Amniotic stem cell (primary cell): ENCODE results near the gene RRAS2.

Source experiments
- DNase-seq: peaks from one replicate; lab custom pipeline; 2025; lab: John Stamatoyannopoulos, UW

Gene RRAS2

DNA sequence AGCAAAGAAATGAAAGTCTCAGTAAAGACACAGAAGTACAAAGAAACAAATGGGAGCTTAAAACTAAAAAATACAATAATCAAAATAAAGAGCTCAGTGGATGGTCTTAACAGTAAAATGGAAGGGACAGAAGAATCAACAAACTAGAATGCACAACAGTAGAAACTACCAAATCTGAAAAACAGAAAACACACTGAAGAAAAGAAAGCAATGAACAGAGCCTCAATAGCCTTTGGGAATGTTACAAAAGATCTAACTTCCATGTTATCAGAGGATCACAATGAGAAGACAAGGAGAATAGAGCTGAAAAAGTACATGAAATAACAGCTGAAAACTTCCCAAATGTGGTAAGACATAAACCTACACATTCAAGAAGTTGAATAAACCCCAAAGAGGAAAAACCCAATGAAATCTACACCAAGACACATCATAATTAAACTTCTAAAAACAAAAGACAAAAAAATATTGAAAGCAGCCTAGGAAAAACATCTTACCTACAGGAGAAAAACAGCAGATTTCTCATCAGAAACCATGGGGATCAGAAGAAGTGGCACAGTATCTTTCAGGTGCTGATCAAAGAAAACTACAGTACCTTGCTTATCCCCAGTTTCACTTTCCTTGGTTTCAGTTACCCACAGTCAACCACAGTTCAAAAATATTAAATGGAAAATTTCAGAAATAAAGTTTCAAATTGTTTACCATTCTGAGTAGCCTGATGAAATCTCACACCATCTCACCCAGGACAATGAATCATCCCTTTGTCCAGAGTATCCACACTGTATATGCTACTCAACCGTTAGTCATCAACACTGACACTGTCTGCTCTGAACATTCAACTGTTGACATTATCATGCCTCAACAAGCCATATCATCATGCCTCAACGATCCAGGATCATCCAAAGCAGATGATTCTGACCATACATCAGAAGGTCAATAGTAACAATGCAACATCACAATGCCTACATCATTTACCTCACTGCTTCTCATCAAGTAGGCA is 22.2 kb downstream of the RRAS2 start:
- peak; percentile 48 for DNase-seq

- DNase-seq, result no peak
These were observed 23.3 kb downstream of the RRAS2 start for GRCh38 chr11:14335712-14336111.

DNA sequence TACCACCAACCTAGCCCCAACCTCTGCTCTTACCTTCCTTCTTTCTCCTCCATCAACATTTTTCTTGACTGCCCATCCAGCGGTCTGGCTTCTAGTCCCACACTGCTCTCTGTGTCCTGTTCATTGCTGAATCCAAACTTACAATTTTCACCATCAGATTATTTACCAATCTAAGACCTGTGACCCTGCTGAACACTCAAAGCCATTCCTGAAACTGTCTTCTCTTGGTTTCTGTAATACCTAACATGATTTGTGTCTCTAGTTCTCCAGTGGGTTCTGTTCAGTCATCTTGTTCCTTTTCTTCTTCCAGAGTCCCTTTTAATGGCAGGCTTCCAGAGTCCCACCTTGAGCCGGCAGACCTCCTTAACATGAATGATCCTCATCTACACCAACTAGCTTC is 24.1 kb downstream of the RRAS2 start:
- DNase-seq, result no peak

DNA sequence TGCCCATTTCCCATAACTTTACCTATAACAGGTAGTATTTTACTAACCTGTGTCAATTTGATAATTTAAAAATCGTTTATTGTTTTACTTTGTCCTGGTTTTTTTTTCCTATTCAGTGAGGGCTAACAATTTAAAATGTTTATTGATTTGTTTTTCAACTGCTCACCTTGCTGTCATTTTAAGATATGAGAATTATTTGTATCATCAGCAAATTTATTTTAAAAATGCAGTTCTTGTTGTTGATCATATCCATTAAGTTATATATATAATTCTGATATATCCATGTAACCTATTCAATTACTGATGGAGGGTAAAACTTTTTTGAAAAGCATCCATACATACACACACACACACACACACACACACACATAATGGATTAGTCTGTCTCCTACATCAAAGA is 24.8 kb downstream of the RRAS2 start:
- DNase-seq, result no peak

GRCh38 chr11:14331476-14332136 is 27.4 kb downstream of the RRAS2 start:
- DNase-seq, result no peak

- DNase-seq, result no peak
These were observed 28.1 kb downstream of the RRAS2 start for GRCh38 chr11:14330881-14331280.

DNA sequence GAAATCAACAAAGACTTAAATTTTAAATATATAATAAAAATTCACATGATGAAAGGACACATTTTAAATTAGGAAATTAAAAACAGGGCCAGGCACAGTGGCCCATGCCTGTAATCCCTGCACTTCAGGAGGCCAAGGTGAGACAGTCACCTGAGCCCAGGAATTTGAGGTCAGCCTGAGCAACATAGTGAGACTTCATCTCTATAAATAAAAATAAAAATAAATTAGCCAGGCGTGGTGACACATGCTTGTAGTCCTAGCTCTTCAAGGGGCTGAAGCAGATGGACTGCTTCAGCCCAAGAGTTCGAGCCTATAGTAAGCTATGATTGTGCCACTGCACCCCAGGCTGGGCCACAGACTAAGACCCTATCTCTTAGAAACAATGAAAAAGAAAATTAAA is 29.3 kb downstream of the RRAS2 start:
- no peak for DNase-seq

- DNase-seq, result no peak
These were observed 31.9 kb downstream of the RRAS2 start for GRCh38 chr11:14327116-14327515.

DNA sequence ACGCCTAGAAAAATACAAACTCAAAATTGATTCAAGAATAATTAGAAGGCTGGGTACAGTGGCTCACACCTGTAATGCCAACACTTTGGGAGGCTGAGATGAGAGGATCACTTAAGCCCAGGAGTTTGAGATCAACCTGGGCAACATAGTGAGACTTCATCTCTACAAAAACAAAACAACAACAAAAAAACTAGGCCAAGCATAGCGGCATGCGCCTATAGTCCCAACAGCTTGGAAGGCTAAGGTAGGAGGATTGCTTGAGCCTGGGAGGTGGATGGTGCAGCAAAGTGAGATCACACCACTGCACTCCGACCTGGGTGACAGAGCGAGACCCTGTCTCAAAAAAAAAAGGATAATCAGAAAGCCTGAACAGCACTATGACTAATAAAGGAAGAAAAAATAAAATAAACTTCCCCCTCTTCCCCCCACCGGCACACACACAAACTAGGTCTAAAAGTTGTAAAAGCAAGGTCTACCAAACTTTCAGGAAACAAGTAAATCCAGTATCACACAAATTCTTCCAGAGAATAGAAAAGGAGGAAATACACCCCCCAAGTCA is 35.8 kb downstream of the RRAS2 start:
- DNase-seq, result no peak

- DNase-seq, result no peak
These were observed 36.5 kb downstream of the RRAS2 start for GRCh38 chr11:14322510-14322909.

DNA sequence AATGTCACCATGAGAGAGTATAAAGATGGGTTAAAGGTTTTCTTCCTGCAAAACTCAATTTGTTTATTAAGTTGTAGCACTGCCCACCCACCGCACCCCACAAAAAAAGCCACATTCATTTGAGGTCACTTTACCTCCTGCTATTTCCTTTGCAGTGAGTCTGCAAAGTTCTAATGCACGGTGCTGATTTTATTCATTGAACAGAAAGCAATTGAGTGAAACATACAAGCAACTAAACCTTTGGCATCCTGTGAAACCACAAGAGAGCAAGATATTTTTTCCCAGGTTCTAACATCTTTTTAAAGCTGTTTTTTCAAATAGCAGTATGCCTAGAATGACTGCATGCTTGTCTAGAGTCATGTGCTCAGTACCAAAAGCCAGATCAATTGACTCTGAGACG is 39.0 kb downstream of the RRAS2 start:
- no peak for DNase-seq

DNA sequence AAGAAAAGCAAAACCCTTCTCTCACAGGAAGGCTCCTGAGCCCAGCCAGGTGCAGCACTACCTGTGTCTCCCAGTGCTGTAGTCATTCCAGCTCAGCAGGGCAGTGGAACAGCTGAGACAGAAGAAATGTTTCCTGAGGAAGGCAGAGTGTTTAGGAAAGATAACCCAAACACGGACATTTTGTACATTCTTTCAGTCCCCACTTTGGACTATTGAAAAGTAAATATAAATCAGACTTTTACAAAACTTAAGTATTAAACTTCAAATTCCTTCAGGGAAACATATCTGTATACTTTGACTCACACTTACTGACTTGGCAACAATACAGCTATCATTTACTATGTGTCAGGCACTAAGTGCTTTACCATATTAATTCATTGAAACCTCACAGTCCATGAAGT is 40.4 kb downstream of the RRAS2 start:
- DNase-seq, result no peak

GRCh38 chr11:14317659-14318325 is 41.2 kb downstream of the RRAS2 start:
- no peak for DNase-seq

DNA sequence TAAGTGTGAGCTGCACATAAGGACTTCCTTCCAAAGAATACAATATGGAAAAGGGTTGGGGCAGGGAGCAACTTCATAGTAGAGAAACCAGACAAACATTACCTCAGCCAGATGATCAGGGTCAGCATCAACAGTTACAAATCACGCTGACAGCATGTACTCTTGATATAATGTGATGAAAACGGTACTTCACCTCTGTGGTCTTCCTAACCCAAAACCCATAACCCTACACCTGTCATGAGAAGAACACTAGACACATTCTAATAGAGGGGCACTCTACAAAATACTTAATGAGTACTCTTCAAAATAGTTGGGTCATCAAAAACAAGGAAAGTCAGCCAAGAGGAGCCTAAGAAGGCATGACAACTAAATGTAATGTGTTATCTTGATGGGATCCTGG is 43.9 kb downstream of the RRAS2 start:
- no peak for DNase-seq

- no peak for DNase-seq
These were observed 44.9 kb downstream of the RRAS2 start for GRCh38 chr11:14314127-14314526.

DNA sequence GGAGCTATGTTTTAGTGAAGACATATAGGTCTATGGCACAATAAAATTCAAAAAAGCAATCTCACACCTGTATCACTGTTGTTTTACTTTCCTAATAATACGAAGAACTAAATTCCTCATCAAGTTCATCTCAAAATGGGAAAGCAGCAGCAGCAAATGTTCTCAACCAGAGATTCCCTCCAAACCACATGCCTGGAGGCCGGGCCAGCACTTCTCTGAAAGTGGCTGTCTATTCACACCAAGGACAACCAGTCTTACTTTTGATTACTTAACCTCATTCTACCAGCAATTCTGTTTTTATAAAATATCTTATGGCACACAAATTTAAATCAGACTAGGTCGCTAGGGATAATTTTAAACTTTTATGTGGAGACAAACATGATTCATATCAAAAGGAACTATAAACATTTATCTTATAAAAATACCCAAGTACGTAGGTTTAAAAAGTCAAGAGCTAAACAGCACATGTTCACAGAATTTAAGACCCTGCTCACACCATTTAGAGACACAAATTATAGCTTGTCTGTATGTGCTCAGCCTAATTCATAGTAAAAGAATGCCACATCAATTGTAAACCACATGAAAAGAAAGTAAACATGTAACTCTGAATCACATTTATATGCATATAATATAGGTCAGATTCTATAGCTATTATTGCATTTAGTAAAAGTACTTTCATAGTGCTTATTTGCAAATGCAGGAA is 46.1 kb downstream of the RRAS2 start:
- DNase-seq, result no peak

- DNase-seq, result no peak
These were observed 48.3 kb downstream of the RRAS2 start for GRCh38 chr11:14310679-14311078.

GRCh38 chr11:14309425-14310192 is 49.4 kb downstream of the RRAS2 start:
- no peak for DNase-seq

GRCh38 chr11:14308897-14309387 is 50.0 kb downstream of the RRAS2 start:
- DNase-seq, result no peak

GRCh38 chr11:14308114-14308896 is 50.7 kb downstream of the RRAS2 start:
- DNase-seq, result no peak
